HG02970 (cell line): ENCODE data around the gene IL33.

Experiments
- ATAC-seq: cut with Tn5 transposase; IDR thresholded peaks from one replicate; pipeline ENCODE4 v1.9.1; 2021; ENCODE audit warnings: mild to moderate bottlenecking, moderate library complexity, moderate number of reproducible peaks; ENCODE audit not compliant: unreplicated experiment, low FRiP score

The IL33 gene

GRCh38 chr9:6216002-6216401, 395 bp downstream of the IL33 start:
- no peak for ATAC-seq

GRCh38 chr9:6216951-6217350, 1.3 kb downstream of the IL33 start:
- ATAC-seq, result no peak

- no peak for ATAC-seq
These were observed 2.5 kb downstream of the IL33 start for GRCh38 chr9:6218099-6218502.

GRCh38 chr9:6219040-6219439, 3.4 kb downstream of the IL33 start:
- ATAC-seq, result no peak

GRCh38 chr9:6219981-6220380, 4.4 kb downstream of the IL33 start:
- no peak for ATAC-seq

- no peak for ATAC-seq
These were observed 9.0 kb downstream of the IL33 start for GRCh38 chr9:6224393-6225154.

- ATAC-seq, result no peak
These were observed 11.1 kb downstream of the IL33 start for GRCh38 chr9:6226696-6227095.

- no peak for ATAC-seq
These were observed 13.6 kb downstream of the IL33 start for GRCh38 chr9:6229186-6229585.

GRCh38 chr9:6229619-6230018, 14.0 kb downstream of the IL33 start:
- ATAC-seq, result no peak

GRCh38 chr9:6230037-6230780, 14.6 kb downstream of the IL33 start:
- no peak for ATAC-seq

GRCh38 chr9:6232336-6232945, 16.8 kb downstream of the IL33 start:
- ATAC-seq, result no peak

GRCh38 chr9:6234014-6234413, 18.4 kb downstream of the IL33 start:
- no peak for ATAC-seq

GRCh38 chr9:6237267-6237666, 21.7 kb downstream of the IL33 start:
- ATAC-seq, result no peak

GRCh38 chr9:6239048-6239461, 23.4 kb downstream of the IL33 start:
- ATAC-seq, result no peak

GRCh38 chr9:6239694-6240093, 24.1 kb downstream of the IL33 start:
- ATAC-seq, result no peak

GRCh38 chr9:6243746-6244145, 28.1 kb downstream of the IL33 start:
- ATAC-seq, result peak; percentile 62

GRCh38 chr9:6247266-6247665, 31.7 kb downstream of the IL33 start:
- ATAC-seq, result no peak

GRCh38 chr9:6268826-6269397, 53.3 kb downstream of the IL33 start:
- ATAC-seq, result no peak

- no peak for ATAC-seq
These were observed 55.3 kb downstream of the IL33 start for GRCh38 chr9:6270896-6271295.

GRCh38 chr9:6271508-6272228, 56.1 kb downstream of the IL33 start:
- no peak for ATAC-seq

- ATAC-seq, result no peak
These were observed 56.6 kb downstream of the IL33 start for GRCh38 chr9:6272229-6272598.
